UCSD-AML1 (cell line): ENCODE data around the gene OR7E24.
"Not testable (repeated sequence)": the region's sequence is repeated elsewhere in the genome, so short reads cannot be mapped to it uniquely, and the experiment has no call there.

Source experiments
- DNase-seq: peaks from one replicate; lab custom pipeline; 2025; ENCODE audit not compliant: unreplicated experiment; lab: John Stamatoyannopoulos, UW

The OR7E24 gene

DNA sequence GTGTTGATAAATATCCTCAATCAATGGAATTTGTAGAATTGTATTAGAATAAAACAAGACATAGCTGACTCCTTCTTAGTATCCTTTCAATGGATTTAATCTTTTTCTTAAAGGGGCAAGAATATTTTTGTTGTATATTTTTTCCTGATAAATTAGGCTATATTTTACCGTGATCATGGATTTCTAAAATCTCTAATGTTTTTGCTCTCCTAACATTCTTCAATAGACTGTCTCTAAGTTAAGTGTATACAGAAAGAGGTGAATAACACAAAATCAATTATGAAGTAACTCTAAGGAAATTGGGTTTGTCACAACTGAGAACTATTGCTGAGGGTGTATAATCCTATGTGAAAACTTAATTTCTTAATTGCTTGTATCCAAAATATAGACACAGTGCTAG is at the start of gene OR7E24:
TSS of gene OR7E24 (plus strand) at position 301 of the 400 bp plus-strand sequence. CDS start 114 bp downstream, outside the sequence.
- no peak for DNase-seq

DNA sequence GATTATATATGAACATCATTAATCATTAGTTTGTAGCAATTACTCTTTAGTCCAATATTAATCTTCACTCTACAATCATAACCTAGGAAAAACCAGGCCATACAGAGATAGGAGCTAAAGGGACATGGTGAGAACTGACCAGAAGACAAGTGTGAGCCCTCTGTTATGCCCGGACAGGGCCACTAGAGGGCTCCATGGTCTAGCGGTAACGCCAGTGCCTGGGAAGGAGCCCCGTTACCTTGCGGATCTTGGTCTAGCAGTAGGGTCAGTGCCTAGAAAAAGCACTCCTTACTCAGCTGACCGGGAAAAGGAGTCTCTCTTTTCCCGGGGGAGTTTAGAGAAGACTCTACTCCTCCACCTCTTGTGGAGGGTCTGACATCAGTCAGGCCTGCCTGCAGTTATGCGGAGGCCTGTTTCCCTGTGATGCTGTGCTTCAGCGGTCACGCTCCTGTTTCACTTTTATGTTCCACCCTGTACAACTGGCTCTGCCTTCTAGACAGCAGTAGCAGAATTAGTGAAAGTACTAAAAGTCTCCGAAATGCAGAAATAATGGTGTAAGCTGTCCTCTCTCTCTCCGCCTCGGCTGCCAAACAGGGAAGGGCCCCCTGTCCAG is 45.1 kb upstream of the OR7E24 start:
- DNase-seq: peak; percentile 60

DNA sequence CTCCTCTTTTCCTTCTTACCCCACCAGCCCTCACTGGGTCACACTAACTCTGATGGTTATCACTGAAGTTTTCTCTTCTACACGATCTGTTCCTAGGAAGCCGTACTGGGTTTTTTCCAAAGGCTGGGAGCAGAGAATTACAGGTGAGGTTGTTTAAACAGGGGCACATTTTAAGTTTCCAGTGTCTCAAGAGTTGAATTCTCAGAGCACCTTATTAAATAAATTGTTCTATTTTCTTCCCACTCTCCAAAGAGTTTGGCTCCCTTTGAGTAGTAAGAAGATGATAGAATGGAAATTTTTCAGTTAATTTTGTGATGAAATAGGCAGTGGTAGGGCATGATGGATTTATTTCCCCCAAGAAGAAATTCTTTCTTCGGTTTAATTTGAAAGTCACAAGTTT is 31.2 kb upstream of the OR7E24 start, which contains the start of gene OR7D4:
TSS of gene OR7D4 (minus strand) at position 101 of the 400 bp plus-strand sequence. CDS start 4,752 bp downstream, outside the sequence.
- no peak for DNase-seq

DNA sequence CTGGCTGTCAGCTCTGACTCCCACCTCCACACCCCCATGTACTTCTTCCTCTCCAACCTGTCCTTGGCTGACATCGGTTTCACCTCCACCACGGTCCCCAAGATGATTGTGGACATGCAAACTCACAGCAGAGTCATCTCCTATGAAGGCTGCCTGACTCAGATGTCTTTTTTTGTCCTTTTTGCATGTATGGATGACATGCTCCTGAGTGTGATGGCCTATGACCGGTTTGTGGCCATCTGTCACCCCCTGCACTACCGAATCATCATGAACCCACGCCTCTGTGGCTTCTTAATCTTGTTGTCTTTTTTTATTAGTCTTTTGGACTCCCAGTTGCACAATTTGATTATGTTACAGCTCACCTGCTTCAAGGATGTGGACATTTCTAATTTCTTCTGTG is 506 bp downstream of the OR7E24 start:
- DNase-seq: no peak

DNA sequence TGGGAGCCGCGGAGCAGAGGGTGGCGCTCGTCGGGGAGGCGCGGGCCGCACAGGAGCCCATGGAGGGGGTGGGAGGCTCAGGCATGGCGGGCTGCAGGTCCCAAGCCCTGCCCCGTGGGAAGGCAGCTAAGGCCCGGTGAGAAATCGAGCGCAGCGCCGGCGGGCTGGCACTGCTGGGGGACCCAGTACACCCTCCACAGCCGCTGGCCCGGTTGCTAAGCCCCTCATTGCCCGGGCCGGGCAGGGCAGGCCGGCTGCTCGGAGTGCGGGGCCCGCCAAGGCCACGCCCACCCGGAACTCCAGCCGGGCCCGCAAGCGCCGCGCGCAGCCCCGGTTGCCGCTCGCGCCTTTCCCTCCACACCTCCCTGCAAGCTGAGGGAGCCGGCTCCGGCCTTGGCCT is 32.8 kb downstream of the OR7E24 start:
- not testable (repeated sequence) for DNase-seq

DNA sequence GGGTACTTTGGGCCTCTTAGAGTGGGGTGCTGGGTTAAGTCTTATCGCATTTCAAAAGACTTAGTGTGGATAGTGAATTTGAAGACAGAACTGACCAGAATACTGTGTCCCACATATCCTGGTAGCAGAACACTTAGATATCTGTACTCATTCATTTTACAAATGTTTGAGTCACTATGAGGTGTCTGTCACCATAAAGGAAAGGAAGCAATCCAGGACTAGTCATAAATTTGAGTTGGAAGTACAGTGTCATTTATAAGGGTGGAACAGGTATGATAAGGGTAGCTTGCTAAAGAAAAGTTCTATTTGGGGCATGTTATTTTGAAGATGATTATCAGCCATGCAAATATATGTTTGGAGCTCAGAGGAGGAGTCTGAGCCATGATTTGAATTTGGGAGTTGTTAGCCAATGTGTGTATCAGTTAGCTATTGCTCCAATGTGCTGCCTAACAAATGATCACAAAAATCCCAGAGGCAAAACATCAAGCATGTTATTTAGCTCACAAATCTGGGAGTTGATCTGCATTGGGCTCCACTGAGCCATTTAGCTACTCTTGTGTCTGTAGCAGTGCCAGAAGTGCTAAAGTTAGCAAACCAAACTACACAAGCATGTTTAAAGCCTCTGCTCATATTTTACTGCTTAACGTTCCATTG is 38.6 kb downstream of the OR7E24 start:
- DNase-seq: no peak

DNA sequence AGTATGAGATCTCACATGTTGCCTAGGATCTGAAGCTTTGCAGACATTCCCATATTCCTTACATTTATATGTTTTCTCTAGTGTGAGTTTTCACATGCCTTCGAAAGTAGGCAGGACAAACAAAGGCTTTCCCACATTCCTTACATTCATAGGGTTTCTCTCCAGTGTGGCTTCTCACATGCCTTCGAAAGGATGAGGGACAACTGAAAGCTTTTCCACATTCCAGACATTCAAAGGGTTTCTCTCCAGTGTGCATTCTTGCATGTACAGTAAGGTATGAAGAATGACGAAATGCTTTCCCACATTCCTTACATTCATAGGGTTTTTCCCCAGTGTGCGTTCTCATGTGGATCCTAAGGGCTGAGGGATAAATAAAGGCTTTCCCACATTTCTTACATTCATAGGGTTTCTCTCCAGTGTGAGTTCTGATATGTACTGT is 44.7 kb downstream of the OR7E24 start:
- DNase-seq: no peak

DNA sequence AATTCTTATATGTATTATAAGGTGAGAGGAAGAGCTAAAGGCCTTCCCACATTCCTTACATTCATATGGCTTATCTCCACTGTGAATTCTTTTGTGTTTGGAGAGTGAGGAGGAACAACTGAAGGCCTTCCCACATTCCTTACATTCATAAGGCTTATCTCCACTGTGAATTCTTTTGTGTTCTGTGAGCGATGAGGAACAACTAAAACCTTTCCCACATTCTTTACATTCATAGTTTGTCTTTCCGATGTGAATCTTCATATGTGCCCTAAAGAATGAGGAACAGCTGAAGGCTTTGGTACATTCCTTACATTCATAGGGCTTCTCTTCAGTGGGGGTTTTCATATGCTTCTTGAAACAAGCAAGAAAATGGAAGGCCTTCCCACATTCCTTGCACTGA is 45.6 kb downstream of the OR7E24 start:
- no peak for DNase-seq
